Endothelial cell (in vitro differentiated cells): ENCODE results near the gene LARGE1. TPM values are rescaled to one million over a fixed set of nuclear protein-coding genes. Genes with fewer than 3 reads are reported as not detected.
"Not testable (repeated sequence)": the region's sequence is repeated elsewhere in the genome, so short reads cannot be mapped to it uniquely, and the experiment has no call there.

Experiments
- DNase-seq: peaks from one replicate; pipeline ENCODE4 v3.0.0; 2021; ENCODE audit warnings: low spot score
- H3K27ac Mint-ChIP-seq: one replicate; pipeline ENCODE4 v1.8.0; 2021; ENCODE audit warnings: mixed read lengths, inconsistent platforms; ENCODE audit not compliant: unreplicated experiment
- H3K27me3 Mint-ChIP-seq: one replicate; pipeline ENCODE4 v1.8.0; 2021; ENCODE audit warnings: mild to moderate bottlenecking, moderate library complexity, mixed read lengths, inconsistent platforms; ENCODE audit not compliant: unreplicated experiment
- H3K36me3 Mint-ChIP-seq: one replicate; pipeline ENCODE4 v1.8.0; 2021; ENCODE audit warnings: mild to moderate bottlenecking, low read depth, mixed read lengths, inconsistent platforms; ENCODE audit not compliant: unreplicated experiment
- H3K4me1 Mint-ChIP-seq: one replicate; pipeline ENCODE4 v1.8.0; 2021; ENCODE audit warnings: mild to moderate bottlenecking, mixed read lengths, inconsistent platforms; ENCODE audit not compliant: unreplicated experiment
- H3K4me3 Mint-ChIP-seq: one replicate; pipeline ENCODE4 v1.8.0; 2021; ENCODE audit warnings: mild to moderate bottlenecking, mixed read lengths, inconsistent platforms; ENCODE audit not compliant: unreplicated experiment
- H3K9me3 Mint-ChIP-seq: one replicate; pipeline ENCODE4 v1.8.0; 2021; ENCODE audit warnings: mixed read lengths, inconsistent platforms; ENCODE audit not compliant: unreplicated experiment
- total RNA-seq: library from RNA; stranded (reverse); fragmentation: NEBNext Ultra II Directional; extraction: Animal tissue kit (Norgen Biotek cat#: 25700); gene quantifications from one replicate; pipeline ENCODE4 v1.2.1, GENCODE V29; 2021; ENCODE audit not compliant: unreplicated experiment
- TF ChIP-seq, protein P1 (sequence below): fragments of 200-600 bp; sonication (generic); IDR thresholded peaks from one replicate; pipeline ENCODE4 v1.5.0; 2021; ENCODE audit warnings: antibody characterized with exemption; ENCODE audit not compliant: unreplicated experiment

LARGE1 gene
- total RNA-seq, 1 donor from 2014 or later, result 25.4 TPM

DNA sequence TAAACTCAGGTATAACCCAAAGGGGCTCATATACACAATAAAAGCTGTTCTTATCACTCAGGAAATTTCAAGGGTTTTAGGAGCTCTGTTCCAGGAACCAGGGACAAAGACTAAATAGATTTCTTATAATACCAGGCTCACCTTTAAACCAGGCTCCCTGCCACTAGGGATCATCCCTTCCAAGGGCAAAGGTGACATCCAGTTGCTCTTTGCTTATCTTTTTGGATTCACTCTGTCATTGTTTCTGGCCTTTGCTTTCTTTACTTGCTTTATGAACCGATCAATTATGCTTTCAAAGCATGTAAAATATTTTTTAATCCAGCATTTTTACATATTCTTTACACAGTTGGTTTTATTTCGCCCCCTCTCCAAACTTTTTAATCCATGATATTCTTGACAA lies 540.4 kb downstream of the LARGE1 start:
- H3K9me3 Mint-ChIP-seq, result no peaks in the 10 kb centered on the region
- H3K4me3 Mint-ChIP-seq, result no peak overlapping the region
- DNase-seq, result no peak
- H3K36me3 Mint-ChIP-seq, result peaks cover 14% of the 10 kb centered on the region
- no peak overlapping the region for H3K27ac Mint-ChIP-seq
- H3K27me3 Mint-ChIP-seq, result no peaks in the 10 kb centered on the region
- TF ChIP-seq, protein P1, sequence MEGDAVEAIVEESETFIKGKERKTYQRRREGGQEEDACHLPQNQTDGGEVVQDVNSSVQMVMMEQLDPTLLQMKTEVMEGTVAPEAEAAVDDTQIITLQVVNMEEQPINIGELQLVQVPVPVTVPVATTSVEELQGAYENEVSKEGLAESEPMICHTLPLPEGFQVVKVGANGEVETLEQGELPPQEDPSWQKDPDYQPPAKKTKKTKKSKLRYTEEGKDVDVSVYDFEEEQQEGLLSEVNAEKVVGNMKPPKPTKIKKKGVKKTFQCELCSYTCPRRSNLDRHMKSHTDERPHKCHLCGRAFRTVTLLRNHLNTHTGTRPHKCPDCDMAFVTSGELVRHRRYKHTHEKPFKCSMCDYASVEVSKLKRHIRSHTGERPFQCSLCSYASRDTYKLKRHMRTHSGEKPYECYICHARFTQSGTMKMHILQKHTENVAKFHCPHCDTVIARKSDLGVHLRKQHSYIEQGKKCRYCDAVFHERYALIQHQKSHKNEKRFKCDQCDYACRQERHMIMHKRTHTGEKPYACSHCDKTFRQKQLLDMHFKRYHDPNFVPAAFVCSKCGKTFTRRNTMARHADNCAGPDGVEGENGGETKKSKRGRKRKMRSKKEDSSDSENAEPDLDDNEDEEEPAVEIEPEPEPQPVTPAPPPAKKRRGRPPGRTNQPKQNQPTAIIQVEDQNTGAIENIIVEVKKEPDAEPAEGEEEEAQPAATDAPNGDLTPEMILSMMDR, result no peak
- no peaks in the 10 kb centered on the region for H3K4me1 Mint-ChIP-seq

DNA sequence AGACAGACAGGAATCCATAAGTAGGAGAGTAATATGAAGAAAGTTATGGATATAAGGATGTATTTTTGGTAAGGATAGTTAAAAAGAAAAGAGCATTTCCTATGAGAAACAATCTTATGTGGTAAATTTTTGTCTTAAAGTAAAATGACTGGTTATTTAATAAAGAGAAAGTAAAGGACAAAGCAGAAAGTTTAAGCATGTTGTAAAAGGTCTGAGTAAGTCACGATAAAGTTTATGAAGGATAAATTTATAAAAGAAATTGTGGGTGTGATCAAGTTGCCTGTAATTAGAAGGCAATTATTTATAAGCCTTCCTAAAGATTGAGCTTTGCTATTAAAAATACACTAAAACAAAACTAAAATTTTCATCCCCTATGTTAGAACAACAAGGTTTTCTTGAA lies 547.4 kb downstream of the LARGE1 start:
- Mint-ChIP-seq H3K4me1 (no peaks in the 10 kb centered on the region), H3K27ac (no peak overlapping the region), H3K4me3 (no peak overlapping the region), H3K36me3 (peaks cover 3% of the 10 kb centered on the region), H3K9me3 (no peaks in the 10 kb centered on the region), H3K27me3 (no peaks in the 10 kb centered on the region)
- TF ChIP-seq, protein P1, result no peak
- no peak for DNase-seq

DNA sequence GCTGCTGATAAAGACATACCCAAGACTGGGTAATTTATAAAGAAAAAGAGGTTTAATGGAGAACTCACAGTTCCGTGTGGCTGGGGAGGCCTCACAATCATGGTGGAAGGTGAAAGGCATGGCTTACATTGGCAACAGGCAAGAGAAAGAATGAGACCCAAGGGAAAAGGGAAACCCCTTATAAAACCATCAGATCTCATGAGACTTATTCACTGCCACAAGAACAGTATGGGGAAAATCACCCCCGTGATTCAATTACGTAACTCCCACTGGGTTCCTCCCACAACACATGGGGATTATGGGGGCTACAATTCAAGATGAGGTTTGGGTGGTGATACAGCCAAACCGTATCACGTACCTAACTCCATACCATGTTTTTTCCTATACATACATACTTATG lies 557.0 kb downstream of the LARGE1 start:
- not testable (repeated sequence) for H3K4me1 Mint-ChIP-seq, H3K36me3 Mint-ChIP-seq, H3K27ac Mint-ChIP-seq, H3K4me3 Mint-ChIP-seq, H3K9me3 Mint-ChIP-seq, H3K27me3 Mint-ChIP-seq, DNase-seq

DNA sequence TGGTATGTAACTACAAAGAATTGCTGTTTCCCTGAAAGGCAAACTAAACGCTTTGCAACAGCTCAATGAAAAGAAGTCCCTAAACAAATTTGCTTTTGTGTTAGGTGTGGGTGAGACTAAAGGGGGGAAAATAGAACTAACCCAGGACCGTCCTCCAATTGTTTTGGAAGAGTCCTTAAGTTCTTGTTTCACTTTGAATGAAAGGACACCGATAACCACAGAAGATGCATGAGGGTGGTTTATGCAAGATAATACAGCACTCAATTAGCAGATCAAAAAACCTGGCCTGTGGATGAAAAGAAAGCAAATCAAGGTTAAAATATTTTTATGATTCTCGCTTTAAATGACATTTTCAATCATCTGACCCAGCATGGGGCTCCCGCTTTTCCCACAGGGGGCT lies 557.6 kb downstream of the LARGE1 start:
- no peak for DNase-seq
- Mint-ChIP-seq H3K36me3 (peaks cover 3% of the 10 kb centered on the region), H3K4me1 (peaks cover 8% of the 10 kb centered on the region), H3K9me3 (no peaks in the 10 kb centered on the region), H3K27me3 (peaks cover 2% of the 10 kb centered on the region), H3K4me3 (no peak overlapping the region), H3K27ac (no peak overlapping the region)
- TF ChIP-seq, protein P1, result no peak

DNA sequence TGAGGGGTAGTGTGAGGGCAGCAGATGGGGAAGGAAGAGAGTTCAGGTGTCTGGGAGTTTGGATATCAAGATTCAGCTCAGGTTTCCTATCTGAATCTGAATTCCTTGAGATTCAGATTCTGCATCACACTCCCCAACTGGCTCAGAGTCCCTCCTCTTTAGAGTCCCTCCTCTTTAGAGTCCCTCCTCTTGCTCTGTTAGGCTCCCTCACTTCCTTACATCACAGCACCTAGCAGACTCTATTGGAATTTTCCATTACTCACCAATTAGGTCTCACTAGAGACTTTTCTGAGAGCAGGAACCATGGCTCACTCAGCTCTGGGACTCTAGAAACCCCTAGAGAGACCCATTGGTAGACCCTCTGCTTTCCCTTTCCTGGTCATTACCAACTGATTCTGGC lies 558.7 kb downstream of the LARGE1 start:
- H3K4me3 Mint-ChIP-seq, result no peak overlapping the region
- DNase-seq, result no peak
- peaks cover 3% of the 10 kb centered on the region for H3K36me3 Mint-ChIP-seq
- H3K27ac Mint-ChIP-seq, result no peak overlapping the region
- no peaks in the 10 kb centered on the region for H3K9me3 Mint-ChIP-seq
- TF ChIP-seq, protein P1, result no peak
- H3K4me1 Mint-ChIP-seq, result peaks cover 8% of the 10 kb centered on the region
- peaks cover 2% of the 10 kb centered on the region for H3K27me3 Mint-ChIP-seq

DNA sequence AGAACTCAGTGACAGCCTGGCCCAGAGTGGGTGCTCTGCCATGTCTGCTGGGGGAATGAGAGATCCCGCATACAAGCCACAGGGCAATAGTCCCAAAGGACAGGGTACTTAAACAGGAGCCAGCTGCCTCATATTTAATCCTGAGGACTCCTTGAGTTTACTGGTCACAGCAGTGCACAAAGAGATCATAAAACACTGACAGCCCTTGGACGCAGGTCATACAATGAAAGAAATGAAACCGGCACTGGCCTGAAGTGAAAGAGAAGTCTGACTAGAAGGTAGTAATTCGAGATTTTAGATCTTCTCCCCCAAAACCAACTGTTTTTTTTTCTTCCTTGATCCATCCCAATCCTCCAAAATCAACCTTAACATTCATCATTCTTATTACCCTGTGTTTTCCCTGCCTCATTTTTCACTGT lies 562.3 kb downstream of the LARGE1 start:
- no peak for DNase-seq
- peaks cover 8% of the 10 kb centered on the region for H3K4me1 Mint-ChIP-seq
- H3K36me3 Mint-ChIP-seq, result no peaks in the 10 kb centered on the region
- TF ChIP-seq, protein P1, result no peak
- no peaks in the 10 kb centered on the region for H3K27me3 Mint-ChIP-seq
- no peaks in the 10 kb centered on the region for H3K9me3 Mint-ChIP-seq
- H3K27ac Mint-ChIP-seq, result no peak overlapping the region
- no peak overlapping the region for H3K4me3 Mint-ChIP-seq
